ENCODE data around the gene COL23A1.

- no peak for TF ChIP-seq EZH2 (IDR thresholded peaks at IDR 0.05; ENCODE audit: borderline replicate concordance)
- no peak for TF ChIP-seq CTCF (IDR thresholded peaks at IDR 0.05; ENCODE audit: poor library complexity)
- no peak for TF ChIP-seq EZH2phosphoT487 (IDR thresholded peaks at IDR 0.05; ENCODE audit: low read depth, severe bottlenecking, unreplicated experiment)
These were observed 284.4 kb downstream of the COL23A1 start for GRCh38 chr5:178305801-178306200.

All from hepatocyte (in vitro differentiated cells).